GM19463 (cell line): ENCODE measurements around the gene MAP7.

Source experiments
- ATAC-seq: cut with Tn5 transposase; IDR thresholded peaks from one replicate; pipeline ENCODE4 v1.9.1; 2021; ENCODE audit warnings: mild to moderate bottlenecking, moderate library complexity; ENCODE audit not compliant: unreplicated experiment

Gene MAP7

DNA sequence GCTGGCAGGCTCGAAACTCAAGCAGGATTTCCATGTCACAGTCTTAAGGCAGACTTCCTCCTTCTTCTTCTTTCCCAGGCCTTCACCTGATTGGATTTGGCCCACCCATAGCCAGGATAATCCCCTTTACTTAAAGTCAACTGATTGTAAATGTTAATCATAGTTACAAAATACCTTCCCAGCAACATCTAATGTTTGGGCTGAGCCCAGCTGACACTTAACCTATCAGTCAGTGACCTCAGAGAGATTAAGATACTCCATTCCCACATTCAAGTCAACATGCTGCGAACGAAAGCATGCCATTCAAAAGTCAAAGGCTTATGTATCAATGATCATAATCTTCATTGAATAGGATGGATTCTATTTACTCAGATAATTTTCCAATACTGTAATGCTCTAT lies 16.0 kb downstream of the MAP7 start:
- ATAC-seq, result no peak

DNA sequence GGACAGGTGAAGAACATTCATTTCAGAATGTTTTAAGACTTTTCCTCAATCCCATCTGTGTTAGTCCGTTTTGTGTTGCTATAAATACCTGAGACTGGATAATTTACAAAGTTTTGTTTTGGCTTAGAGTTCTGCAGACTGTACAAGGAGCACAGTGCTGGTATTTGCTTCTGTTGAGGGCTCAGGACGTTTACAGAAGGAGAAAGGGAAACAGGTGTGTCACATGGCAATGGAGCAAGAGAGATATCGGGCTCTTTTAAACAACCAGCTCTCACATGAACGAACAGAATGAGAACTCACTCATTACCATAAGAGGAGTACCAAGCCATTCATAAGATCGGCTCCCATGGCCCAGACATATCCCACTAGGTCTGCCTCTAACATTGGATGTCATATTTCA lies 16.7 kb downstream of the MAP7 start:
- ATAC-seq, result no peak

DNA sequence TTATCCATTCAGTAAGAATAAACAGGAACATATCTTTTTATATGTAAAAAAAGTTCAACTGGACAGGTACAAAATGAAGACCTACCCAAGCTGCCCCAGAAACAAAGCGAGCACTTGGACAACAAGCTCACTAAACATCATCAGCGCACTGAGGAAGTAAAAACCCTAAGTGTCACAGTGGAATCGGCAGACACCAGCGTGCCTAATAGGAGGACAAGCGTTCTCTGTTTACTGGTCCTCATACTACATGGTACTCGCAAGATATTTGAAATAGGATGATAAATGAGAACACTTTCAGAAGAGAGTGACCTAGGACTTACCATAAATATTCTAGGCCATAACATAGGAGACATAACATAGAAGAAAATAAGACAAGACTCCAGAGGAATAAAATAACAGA lies 18.2 kb downstream of the MAP7 start:
- ATAC-seq, result no peak

DNA sequence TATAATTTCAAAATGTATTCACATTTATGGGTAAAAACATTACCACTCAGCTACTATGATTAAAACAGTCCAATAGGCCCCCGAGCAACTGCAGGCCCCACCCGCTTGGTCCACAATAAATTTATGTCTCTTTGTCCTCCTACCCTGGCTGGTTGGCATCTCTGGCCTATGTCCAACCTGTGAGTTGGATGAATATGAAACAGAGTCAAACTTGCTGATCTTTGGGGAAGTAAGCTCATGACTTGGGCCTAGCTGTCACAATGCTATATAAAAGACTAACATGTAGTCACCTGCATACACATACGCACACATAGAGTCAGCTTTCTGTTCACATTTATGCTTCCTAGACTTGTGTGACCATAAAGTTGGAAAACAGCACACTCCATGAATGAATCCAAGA lies 20.5 kb downstream of the MAP7 start:
- ATAC-seq, result no peak

DNA sequence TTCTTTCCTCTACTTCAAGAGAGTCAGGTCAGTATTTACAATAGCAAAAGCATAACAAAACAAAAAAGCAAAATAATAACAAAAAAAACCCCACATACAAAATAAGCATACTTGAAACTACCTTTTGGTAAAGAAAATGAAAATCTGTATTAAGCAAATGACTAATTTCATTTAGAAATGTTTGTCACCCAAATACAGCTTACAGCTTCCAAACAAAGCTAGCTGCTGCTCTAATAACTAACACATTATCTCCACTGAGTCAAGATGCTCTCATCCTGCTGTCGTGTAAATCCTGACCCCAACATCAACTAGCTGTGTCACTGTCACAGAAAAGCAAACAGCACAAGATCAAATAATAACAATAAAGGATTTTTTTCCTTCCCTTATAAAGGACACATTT lies 21.7 kb downstream of the MAP7 start:
- no peak for ATAC-seq

DNA sequence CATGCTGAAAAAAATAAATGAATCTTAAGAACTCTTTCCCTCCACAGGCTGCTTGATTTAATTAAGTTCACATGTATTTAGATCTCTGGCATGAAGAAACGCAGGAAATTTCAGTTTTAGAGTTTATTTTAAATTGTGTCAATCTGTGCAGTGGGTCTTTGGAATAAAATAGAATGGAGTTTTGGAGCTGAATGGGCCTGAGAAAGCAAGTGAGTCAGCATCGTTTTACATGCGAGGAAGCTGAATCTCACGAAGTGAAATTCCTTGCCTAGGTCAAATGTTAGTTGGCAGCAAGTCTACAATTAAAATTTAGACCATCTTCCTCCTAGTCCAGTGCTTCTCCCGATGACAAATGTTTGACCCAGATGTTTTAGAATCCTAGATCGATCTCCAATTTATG lies 22.4 kb downstream of the MAP7 start:
- no peak for ATAC-seq

GRCh38 chr6:136526937-136527336 lies 23.3 kb downstream of the MAP7 start:
- ATAC-seq, result no peak

GRCh38 chr6:136526196-136526930 lies 23.9 kb downstream of the MAP7 start:
- no peak for ATAC-seq

GRCh38 chr6:136525586-136526195 lies 24.5 kb downstream of the MAP7 start:
- ATAC-seq, result no peak

GRCh38 chr6:136524936-136525413 lies 25.2 kb downstream of the MAP7 start:
- ATAC-seq, result no peak

DNA sequence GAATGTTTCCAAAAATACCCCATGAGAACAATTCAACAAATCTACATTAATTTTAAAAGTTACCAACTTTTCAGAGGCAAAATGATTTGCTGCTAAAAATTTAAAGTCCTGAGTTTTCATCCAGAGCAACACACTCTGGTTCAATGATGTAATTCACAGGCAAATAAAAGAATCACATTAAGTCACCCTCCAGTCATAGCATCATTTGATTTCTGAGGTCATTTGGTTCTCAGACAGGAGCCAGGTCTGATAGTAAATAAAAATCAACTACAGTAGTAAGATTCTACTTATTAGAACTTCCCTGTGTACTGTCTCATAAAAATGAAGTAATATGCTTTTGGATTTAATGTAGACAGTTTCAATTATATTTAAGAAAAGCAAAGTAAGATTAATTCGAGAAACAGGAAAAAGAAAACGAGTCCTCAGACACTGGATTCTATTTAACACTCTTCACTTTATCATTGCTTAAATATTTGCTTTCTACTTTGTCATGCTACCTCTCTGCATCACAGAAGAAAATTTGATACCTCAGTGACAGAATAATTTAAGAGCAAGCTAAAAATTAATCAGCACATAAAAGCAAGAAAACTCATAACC lies 25.8 kb downstream of the MAP7 start:
- ATAC-seq, result no peak

- no peak for ATAC-seq
Measured at GRCh38 chr6:136523196-136523595, 27.0 kb downstream of the MAP7 start.

DNA sequence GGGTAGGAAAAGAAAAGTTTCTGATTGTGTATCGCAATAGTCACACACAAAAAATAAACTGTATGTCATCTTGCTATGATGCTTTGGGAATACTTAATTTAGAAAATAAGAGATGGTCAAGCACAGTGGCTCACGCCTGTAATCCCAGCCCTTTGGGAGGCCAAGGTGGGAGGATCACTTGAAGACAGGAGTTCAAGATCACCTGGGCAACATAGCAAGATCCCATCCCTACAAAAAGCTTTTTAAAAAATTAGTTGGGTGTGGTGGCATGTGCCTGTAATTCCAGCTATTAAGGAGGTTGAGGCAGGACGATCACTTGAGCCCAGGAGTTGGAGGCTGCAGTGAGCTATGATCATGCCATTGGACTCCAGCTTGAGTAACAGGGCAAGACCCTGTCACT lies 27.6 kb downstream of the MAP7 start:
- no peak for ATAC-seq

DNA sequence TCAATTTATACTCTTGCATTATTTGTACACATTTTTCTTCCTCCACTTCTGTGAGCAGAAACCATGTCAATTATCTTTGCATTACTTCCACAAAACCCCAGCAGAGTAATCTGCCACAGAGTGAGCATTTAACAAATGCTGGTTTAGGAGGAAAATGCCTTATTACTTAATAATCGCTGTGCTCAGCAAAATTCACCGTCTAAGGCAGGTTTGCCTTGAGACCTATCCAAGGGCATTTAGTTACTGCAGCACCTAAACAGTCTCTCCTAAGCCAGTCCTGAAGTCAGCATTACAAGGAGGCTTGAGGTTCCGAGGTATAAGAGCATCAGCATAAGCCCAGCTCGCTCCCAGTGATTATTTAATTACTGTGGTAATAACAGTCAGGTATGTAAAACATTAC lies 28.3 kb downstream of the MAP7 start:
- ATAC-seq, result no peak

DNA sequence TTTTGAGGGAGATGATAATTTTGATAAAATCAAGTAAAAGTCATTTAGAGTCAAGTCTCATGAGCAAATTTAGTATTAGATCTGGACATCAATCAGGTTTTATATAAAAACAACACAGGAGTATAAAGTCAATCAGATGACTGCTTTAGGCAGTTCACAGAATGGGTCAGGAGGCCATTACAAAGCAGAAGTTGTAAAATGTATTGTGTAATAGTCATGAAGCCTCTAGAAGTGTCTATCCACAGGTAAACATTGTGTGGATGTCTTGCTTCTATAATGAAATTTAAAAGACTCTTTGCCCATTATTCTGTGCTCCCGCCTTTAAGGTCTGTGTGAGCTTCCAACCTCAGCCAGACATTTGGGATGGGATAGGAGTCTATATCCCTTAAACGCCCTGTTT lies 28.8 kb downstream of the MAP7 start:
- ATAC-seq, result no peak

- ATAC-seq, result no peak
Measured at GRCh38 chr6:136520517-136520916, 29.7 kb downstream of the MAP7 start.

DNA sequence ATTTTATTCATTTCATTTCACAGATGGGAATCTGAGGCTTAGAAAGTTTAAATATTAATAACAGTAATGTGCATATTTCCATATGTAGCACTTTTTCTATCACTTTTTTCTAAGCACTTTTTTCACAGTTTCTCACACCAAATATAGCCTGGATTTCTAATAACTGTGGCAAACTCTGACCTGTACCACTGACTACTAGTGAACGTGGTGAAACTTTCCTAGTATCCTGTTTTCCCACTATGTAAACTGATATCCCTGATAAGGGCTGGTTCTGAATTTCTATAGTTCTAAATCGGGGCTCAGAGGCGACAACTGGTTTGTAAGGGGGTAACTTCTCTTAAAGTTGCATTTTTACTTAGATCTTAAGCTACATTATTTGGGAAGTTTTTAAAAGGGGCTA lies 32.6 kb downstream of the MAP7 start:
- ATAC-seq, result no peak

DNA sequence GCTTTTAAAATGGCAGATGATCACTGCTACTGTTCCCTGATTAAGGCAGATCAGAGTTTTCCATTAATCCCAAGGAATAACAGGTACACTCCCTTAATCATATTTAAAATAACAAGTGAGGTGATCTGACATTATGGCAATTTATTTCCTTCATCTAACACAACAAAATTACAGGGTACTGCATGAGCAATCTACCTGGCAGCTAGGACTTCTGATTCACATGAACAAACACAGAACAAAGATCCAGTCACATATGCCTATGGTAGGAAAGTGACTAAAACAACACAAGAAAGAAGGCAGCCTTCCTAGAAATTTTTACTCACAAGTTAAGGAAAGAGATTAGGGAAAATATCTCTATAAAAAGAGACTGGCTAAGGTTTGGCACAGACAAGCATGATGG lies 33.2 kb downstream of the MAP7 start:
- no peak for ATAC-seq

DNA sequence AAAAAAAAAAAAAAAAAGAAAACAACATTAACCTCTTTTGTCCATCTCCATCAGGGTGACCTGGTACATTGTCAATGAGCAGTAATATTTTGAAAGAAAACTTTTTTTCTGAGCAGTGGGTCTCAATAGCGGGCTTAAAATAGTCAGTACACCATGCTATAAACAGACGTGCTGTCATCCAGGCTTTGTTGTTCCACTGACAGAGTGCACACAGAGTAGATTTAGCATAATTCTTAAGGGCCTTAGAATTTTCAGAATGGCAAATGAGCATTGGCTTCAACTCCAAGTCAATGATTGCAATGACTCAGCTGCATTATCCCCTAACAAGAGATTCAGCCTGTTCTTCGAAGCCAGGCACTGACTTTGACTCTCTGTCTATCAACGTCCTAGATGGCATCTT lies 35.6 kb downstream of the MAP7 start:
- ATAC-seq, result no peak

GRCh38 chr6:136511926-136512325 lies 38.3 kb downstream of the MAP7 start:
- no peak for ATAC-seq

DNA sequence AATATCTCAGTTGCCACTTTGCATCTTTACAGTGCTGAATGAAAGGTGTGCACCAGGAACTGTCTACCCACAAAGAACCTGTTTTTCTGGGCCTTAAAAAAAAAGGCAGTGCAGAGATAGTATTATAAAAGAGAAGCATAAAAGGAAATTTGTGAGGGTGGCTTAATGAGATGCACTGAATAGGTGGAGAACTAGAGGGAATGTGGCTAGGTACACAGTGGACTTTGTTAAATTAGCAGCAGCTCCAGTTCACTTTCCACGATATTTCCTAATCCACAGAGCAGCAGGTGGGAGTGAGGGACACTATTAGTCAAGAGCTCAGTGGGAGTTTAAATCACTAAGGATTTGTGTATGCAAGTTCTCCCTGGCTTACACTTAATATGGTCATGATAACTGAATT lies 38.8 kb downstream of the MAP7 start:
- ATAC-seq, result no peak

- ATAC-seq, result no peak
Measured at GRCh38 chr6:136510782-136511181, 39.4 kb downstream of the MAP7 start.
